SK-N-SH (cell line): ENCODE measurements around the gene COMMD3. TPM values are rescaled to one million over a fixed set of nuclear protein-coding genes. Genes with fewer than 3 reads are reported as not detected.

Source experiments
- CTCF ChIA-PET: fragments of 300-600, 350-600 bp; formaldehyde crosslinking; extraction: SDS; loops from one replicate; lab custom pipeline; 2021; lab: Yijun Ruan, JAX
- POLR2A ChIA-PET: fragments of 350-600 bp; sonication (Branson Sonifier 250); formaldehyde crosslinking; extraction: SDS; loops from one replicate; lab custom pipeline; 2020; ENCODE audit warnings: antibody characterized with exemption, inconsistent platforms; lab: Yijun Ruan, JAX
- DNase-seq: peaks from one replicate; pipeline ENCODE4 v3.0.0; 2012
- H2AFZ ChIP-seq: fragments of 200-600 bp; sonication (generic); 2 replicates; pipeline ENCODE4 v1.8.1; 2016; ENCODE audit warnings: antibody characterized with exemption, mild to moderate bottlenecking, low read depth
- H3F3A ChIP-seq: fragments of 200-600 bp; sonication (generic); replicated peaks from 2 replicates; pipeline ENCODE3; 2016; ENCODE audit warnings: antibody characterized with exemption, mild to moderate bottlenecking; ENCODE audit not compliant: insufficient read depth
- H3K27ac ChIP-seq, 2 experiments: fragments of 200-500 bp in 1 of 2; fragments of 200-600 bp in 1 of 2; sonication (Bioruptor generic) in 1 of 2; sonication (generic), shearing (Covaris generic) in 1 of 2; 2 replicates each; pipeline versions ENCODE4 v1.5.1 to v1.6.1; 2014 to 2016; ENCODE audit warnings: low read depth in 2 of 2, inconsistent platforms in 1 of 2, low read length in 1 of 2, mild to moderate bottlenecking in 1 of 2, mixed read lengths in 1 of 2
- H3K27me3 ChIP-seq: fragments of 200-600 bp; sonication (generic), shearing (Covaris generic); 2 replicates; pipeline ENCODE4 v1.6.1; 2016; ENCODE audit warnings: mixed run types; ENCODE audit not compliant: insufficient read depth
- H3K36me3 ChIP-seq, 2 experiments: fragments of 200-500 bp in 1 of 2; fragments of 200-600 bp in 1 of 2; sonication (Bioruptor generic) in 1 of 2; sonication (generic) in 1 of 2; replicated peaks in 1 of 2; 2 replicates each; pipeline versions ENCODE3 to v1.5.1; 2014 to 2016; ENCODE audit warnings: low read length in 1 of 2, mild to moderate bottlenecking in 1 of 2; ENCODE audit not compliant: insufficient read depth in 2 of 2, control insufficient read depth in 1 of 2
- H3K4me1 ChIP-seq, 2 experiments: fragments of 200-500 bp in 1 of 2; fragments of 200-600 bp in 1 of 2; sonication (Bioruptor generic) in 1 of 2; sonication (generic), shearing (Covaris generic) in 1 of 2; 2 replicates each; pipeline versions ENCODE4 v1.5.1 to v1.6.1; 2014 to 2016; ENCODE audit warnings: low read depth in 1 of 2, low read length in 1 of 2, mixed run types in 1 of 2; ENCODE audit not compliant: insufficient read depth in 2 of 2, control insufficient read depth in 1 of 2
- H3K4me2 ChIP-seq: fragments of 200-600 bp; sonication (generic), shearing (Covaris generic); 2 replicates; pipeline ENCODE4 v1.6.1; 2017; ENCODE audit warnings: mixed run types
- H3K4me3 ChIP-seq, 2 experiments: fragments of 200-500 bp in 1 of 2; fragments of 200-600 bp in 1 of 2; sonication (Bioruptor generic) in 1 of 2; sonication (generic), shearing (Covaris generic) in 1 of 2; 2 replicates each; pipeline versions ENCODE4 v1.5.1 to v1.8.1; 2014 to 2016; ENCODE audit warnings: low read depth in 2 of 2, inconsistent platforms in 1 of 2, low read length in 1 of 2, mild to moderate bottlenecking in 1 of 2, mixed read lengths in 1 of 2, moderate library complexity in 1 of 2
- H3K79me2 ChIP-seq: fragments of 200-600 bp; sonication (generic); 2 replicates; pipeline ENCODE4 v1.8.1; 2017; ENCODE audit warnings: mild to moderate bottlenecking; ENCODE audit not compliant: insufficient read depth
- H3K9ac ChIP-seq: fragments of 200-600 bp; sonication (generic); 2 replicates; pipeline ENCODE4 v1.6.1; 2017; ENCODE audit warnings: mixed run types
- H3K9me2 ChIP-seq: fragments of 200-600 bp; sonication (generic); 2 replicates; pipeline ENCODE4 v1.6.1; 2017; ENCODE audit warnings: mixed run types
- H3K9me3 ChIP-seq: fragments of 200-600 bp; sonication (generic); 2 replicates; pipeline ENCODE4 v1.6.1; 2017; ENCODE audit warnings: mixed run types, mild to moderate bottlenecking, moderate library complexity
- H4K20me1 ChIP-seq: fragments of 200-600 bp; sonication (generic); 2 replicates; pipeline ENCODE4 v1.6.1; 2017; ENCODE audit warnings: mild to moderate bottlenecking, mixed run types; ENCODE audit not compliant: insufficient read depth
- CHD2 ChIP-seq: fragments of 150-350 bp; IDR thresholded peaks from 2 replicates; pipeline ENCODE4 v1.6.1; 2018; ENCODE audit warnings: low read length; ENCODE audit not compliant: partially characterized antibody
- ELF1 ChIP-seq: IDR thresholded peaks from 2 replicates; pipeline ENCODE4 v1.4.0; 2012
- EP300 ChIP-seq, 2 experiments: IDR thresholded peaks; 2 replicates each; pipeline versions ENCODE4 v1.4.0 to v1.6.1; 2012; ENCODE audit warnings: borderline replicate concordance in 1 of 2, low read depth in 1 of 2, low read length in 1 of 2
- EZH2phosphoT487 ChIP-seq: fragments of 200-600 bp; sonication (generic); IDR thresholded peaks from 2 replicates; pipeline ENCODE4 v1.6.1; 2017; ENCODE audit warnings: low read depth, mixed run types, mild to moderate bottlenecking, antibody characterized with exemption, moderate library complexity, borderline replicate concordance
- FOXJ3 ChIP-seq: sonication (generic); formaldehyde crosslinking; IDR thresholded peaks from 2 replicates; pipeline ENCODE4 v1.5.1; 2020; ENCODE audit warnings: mild to moderate bottlenecking, missing genetic modification reagents
- GABPA ChIP-seq: IDR thresholded peaks from 2 replicates; pipeline ENCODE4 v1.4.0; 2012; ENCODE audit warnings: low read depth, mild to moderate bottlenecking
- GATA2 ChIP-seq: sonication (generic); formaldehyde crosslinking; IDR thresholded peaks from 2 replicates; pipeline ENCODE4 v1.5.0; 2020; ENCODE audit warnings: mild to moderate bottlenecking, missing genetic modification reagents
- IRF3 ChIP-seq: fragments of 150-350 bp; IDR thresholded peaks from 2 replicates; pipeline ENCODE4 v1.6.1; 2016; ENCODE audit warnings: mild to moderate bottlenecking, low read depth, low read length
- MEF2A ChIP-seq: IDR thresholded peaks from 2 replicates; pipeline ENCODE4 v1.4.0; 2012; ENCODE audit warnings: low read depth, borderline replicate concordance
- MXI1 ChIP-seq: IDR thresholded peaks from 2 replicates; pipeline ENCODE4 v1.6.1; 2012; ENCODE audit warnings: mild to moderate bottlenecking, low read depth, low read length, improper control_type of control experiment
- NFIC ChIP-seq: IDR thresholded peaks from 2 replicates; pipeline ENCODE4 v1.4.0; 2012; ENCODE audit warnings: borderline replicate concordance
- NRF1 ChIP-seq: IDR thresholded peaks from 2 replicates; pipeline ENCODE4 v1.6.1; 2012; ENCODE audit warnings: low read depth, mild to moderate bottlenecking, low read length
- RAD21 ChIP-seq: IDR thresholded peaks from 2 replicates; pipeline ENCODE4 v1.6.1; 2012; ENCODE audit warnings: mild to moderate bottlenecking, low read length
- RFX5 ChIP-seq: IDR thresholded peaks from 2 replicates; pipeline ENCODE4 v1.6.1; 2012; ENCODE audit warnings: mild to moderate bottlenecking, improper control_type of control experiment, low read length
- SMC3 ChIP-seq: IDR thresholded peaks from 2 replicates; pipeline ENCODE4 v1.6.1; 2012; ENCODE audit warnings: low read depth, low read length, improper control_type of control experiment
- TAF1 ChIP-seq: IDR thresholded peaks from 2 replicates; pipeline ENCODE4 v1.6.1; 2012; ENCODE audit warnings: low read depth, mild to moderate bottlenecking, low read length, moderate library complexity, borderline replicate concordance
- TCF12 ChIP-seq: IDR thresholded peaks from 2 replicates; pipeline ENCODE4 v1.4.0; 2012
- TEAD4 ChIP-seq: IDR thresholded peaks from 2 replicates; pipeline ENCODE4 v1.4.0; 2012; ENCODE audit warnings: mild to moderate bottlenecking, borderline replicate concordance; ENCODE audit not compliant: insufficient read depth
- USF1 ChIP-seq: IDR thresholded peaks from 2 replicates; pipeline ENCODE4 v1.4.0; 2012; ENCODE audit warnings: low read depth, borderline replicate concordance
- ZBTB33 ChIP-seq: IDR thresholded peaks from 2 replicates; pipeline ENCODE4 v1.4.0; 2012; ENCODE audit warnings: low read depth, borderline replicate concordance
- WGBS: methylation state at CpG from one replicate; pipeline ENCODE4 v1.1.6; 2017; ENCODE audit warnings: low lambda C conversion rate; 5-methylcytosine and 5-hydroxymethylcytosine counted together
- polyA plus RNA-seq, 3 experiments: library from polyadenylated mRNA; depleted of rRNA; stranded (reverse); fragments of >200 nt; gene quantifications; 2 replicates each; pipeline ENCODE4 v1.2.3, GENCODE V29; 2012
- TF ChIP-seq, protein P1 (sequence below): IDR thresholded peaks from 2 replicates; pipeline ENCODE4; 2012
- TF ChIP-seq, protein P2 (sequence below): IDR thresholded peaks from 2 replicates; pipeline ENCODE4 v1.4.0; 2012; ENCODE audit warnings: low read depth

COMMD3 gene
- polyA plus RNA-seq, 1 of the 3 experiments (the other 2 are of a cell fraction): 26.9 TPM

- Histone ChIP-seq H3K27me3 (peaks cover 11% of the 10 kb centered on the region), H3K9me2 (no peaks in the 10 kb centered on the region), H3F3A (peaks cover 23% of the 10 kb centered on the region), H3K27ac (no peak overlapping the region), H3K79me2 (peaks cover 39% of the 10 kb centered on the region), H2AFZ (no peak overlapping the region), H3K4me1 (peaks cover 5 to 14% of the 10 kb centered on the region in 2 experiments; a peak in 3 of 4 replicates), H3K9ac (no peak overlapping the region), H3K36me3 (peaks cover 5 to 8% of the 10 kb centered on the region in 2 experiments), H3K4me2 (no peak overlapping the region), H3K9me3 (no peaks in the 10 kb centered on the region), H3K4me3 (no peak overlapping the region), H4K20me1 (peaks cover 13% of the 10 kb centered on the region)
- TF ChIP-seq GATA2 (CRISPR knock-in tag) (no peak), RFX5 (no peak), TAF1 (no peak), USF1 (no peak), ZBTB33 (no peak), NFIC (no peak), EP300 (IDR thresholded peaks at IDR 0.05; ENCODE audit: borderline replicate concordance in 1 of 2, low read depth in 1 of 2, low read length in 1 of 2) (no peak)
- POLR2A ChIA-PET: no interaction called here
- no peak for DNase-seq
- CTCF ChIA-PET: interaction anchor here (1.4 to 1.8 kb wide), 3 partner anchors 19 to 308 kb away, joined by 4 to 7 read pairs (median 5); no protein-coding TSS in a partner anchor
- 97% methylated on average over 3 of the region's 3 CpGs for WGBS
Measured at GRCh38 chr10:22318772-22319171, 2.6 kb downstream of the COMMD3 start.

- WGBS: 96% methylated on average over 10 of the region's 10 CpGs
- Histone ChIP-seq H3K27me3 (peaks cover 11% of the 10 kb centered on the region), H3K27ac (no peak overlapping the region), H3K79me2 (peaks cover 47% of the 10 kb centered on the region), H3K4me2 (peak overlapping the region; percentile 74), H3K9me3 (no peaks in the 10 kb centered on the region), H4K20me1 (peaks cover 21% of the 10 kb centered on the region), H3K9me2 (no peaks in the 10 kb centered on the region), H3K4me3 (peak overlapping the region in 1 of 2 experiments; percentile 60; a peak in 2 of 4 replicates), H3K9ac (no peak overlapping the region), H3K36me3 (peaks cover 5 to 8% of the 10 kb centered on the region in 2 experiments), H2AFZ (peak overlapping the region; percentile 82; the same call in 1 of the 2 replicates), H3F3A (peaks cover 23% of the 10 kb centered on the region), H3K4me1 (peaks cover 7 to 14% of the 10 kb centered on the region in 2 experiments; a peak in 3 of 4 replicates)
- ChIA-PET CTCF (interaction anchor here (1.3 to 1.8 kb wide), 4 partner anchors 10 to 309 kb away, joined by 3 to 7 read pairs (median 4); no protein-coding TSS in a partner anchor), POLR2A (no interaction called here)
- DNase-seq: no peak
- TF ChIP-seq FOXJ3 (CRISPR knock-in tag) (no peak), GATA2 (CRISPR knock-in tag) (no peak), USF1 (no peak), CHD2 (no peak), SMC3 (no peak), MEF2A (no peak), GABPA (no peak), TAF1 (no peak), TCF12 (no peak), NRF1 (no peak), EZH2phosphoT487 (no peak), MXI1 (no peak), ELF1 (no peak), RAD21 (no peak), IRF3 (no peak), TEAD4 (no peak)
- TF ChIP-seq, protein P1, sequence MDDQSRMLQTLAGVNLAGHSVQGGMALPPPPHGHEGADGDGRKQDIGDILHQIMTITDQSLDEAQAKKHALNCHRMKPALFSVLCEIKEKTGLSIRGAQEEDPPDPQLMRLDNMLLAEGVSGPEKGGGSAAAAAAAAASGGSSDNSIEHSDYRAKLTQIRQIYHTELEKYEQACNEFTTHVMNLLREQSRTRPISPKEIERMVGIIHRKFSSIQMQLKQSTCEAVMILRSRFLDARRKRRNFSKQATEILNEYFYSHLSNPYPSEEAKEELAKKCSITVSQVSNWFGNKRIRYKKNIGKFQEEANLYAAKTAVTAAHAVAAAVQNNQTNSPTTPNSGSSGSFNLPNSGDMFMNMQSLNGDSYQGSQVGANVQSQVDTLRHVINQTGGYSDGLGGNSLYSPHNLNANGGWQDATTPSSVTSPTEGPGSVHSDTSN: no peak
- TF ChIP-seq, protein P2, sequence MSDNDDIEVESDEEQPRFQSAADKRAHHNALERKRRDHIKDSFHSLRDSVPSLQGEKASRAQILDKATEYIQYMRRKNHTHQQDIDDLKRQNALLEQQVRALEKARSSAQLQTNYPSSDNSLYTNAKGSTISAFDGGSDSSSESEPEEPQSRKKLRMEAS: no peak
Measured at GRCh38 chr10:22319547-22319979, 3.4 kb downstream of the COMMD3 start.
